Stimulated activated CD8-positive, alpha-beta memory T cell treated with anti-CD3 and anti-CD28 coated beads, Interleukin-15, amount 100 ng/mL, for 24 hours (primary cell): Measurements from ENCODE around the gene OR52E4.

Source experiments
- DNase-seq: peaks from one replicate; pipeline ENCODE4 v3.0.0-alpha.2; 2020; ENCODE audit warnings: low read depth

OR52E4 gene

GRCh38 chr11:5929571-5930368 is 49.3 kb downstream of the OR52E4 start:
- no peak for DNase-seq

GRCh38 chr11:5930614-5931013 is 50.2 kb downstream of the OR52E4 start:
- no peak for DNase-seq

DNA sequence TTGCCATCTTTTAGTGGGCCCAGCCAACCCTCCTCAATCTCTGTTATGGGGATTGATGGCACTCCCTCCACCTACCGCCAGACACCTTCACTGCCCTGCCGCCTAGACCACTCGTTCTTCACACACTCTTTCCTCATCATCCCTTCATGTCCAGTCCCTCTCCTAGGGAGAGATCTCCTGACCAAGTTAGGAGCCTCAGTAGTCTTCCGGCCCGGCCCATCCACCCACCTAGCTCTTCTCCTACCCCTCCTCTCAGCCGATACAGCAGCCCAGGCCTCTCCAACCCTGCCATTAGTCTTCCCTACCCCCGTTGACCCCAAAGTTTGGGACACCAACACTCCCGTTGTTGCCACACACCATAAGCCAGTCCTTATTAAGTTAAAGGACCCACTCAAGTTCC is 50.6 kb downstream of the OR52E4 start:
- no peak for DNase-seq

- no peak for DNase-seq
These were observed 52.2 kb downstream of the OR52E4 start for GRCh38 chr11:5932671-5933070.

- DNase-seq, result no peak
These were observed 52.7 kb downstream of the OR52E4 start for GRCh38 chr11:5933116-5933515.
